RPMI8226 (cell line): Measurements from ENCODE around the gene FN3K.

Source experiments
- DNase-seq: peaks from one replicate; pipeline ENCODE4 v3.0.0-alpha.2; 2015

FN3K gene

DNA sequence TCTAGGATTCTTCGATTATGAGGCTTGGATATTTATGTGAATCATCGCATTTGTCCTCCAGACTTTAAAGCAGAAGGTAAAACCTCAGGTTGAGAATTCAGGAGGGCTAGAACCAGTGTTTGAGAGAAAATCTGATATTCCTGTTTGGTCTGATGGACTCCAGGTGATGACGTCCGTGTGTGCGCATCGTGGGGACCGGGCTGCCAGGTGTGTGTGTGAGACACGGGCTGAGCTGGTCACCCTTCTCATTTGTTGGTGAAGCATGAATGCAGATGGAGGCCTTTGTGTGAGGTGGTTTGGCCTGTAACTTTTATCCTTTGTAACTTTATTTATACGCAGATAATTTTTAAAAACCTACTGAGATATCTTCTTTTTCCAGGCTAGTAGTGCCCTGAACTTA lies 61.6 kb downstream of the FN3K start:
- no peak for DNase-seq

DNA sequence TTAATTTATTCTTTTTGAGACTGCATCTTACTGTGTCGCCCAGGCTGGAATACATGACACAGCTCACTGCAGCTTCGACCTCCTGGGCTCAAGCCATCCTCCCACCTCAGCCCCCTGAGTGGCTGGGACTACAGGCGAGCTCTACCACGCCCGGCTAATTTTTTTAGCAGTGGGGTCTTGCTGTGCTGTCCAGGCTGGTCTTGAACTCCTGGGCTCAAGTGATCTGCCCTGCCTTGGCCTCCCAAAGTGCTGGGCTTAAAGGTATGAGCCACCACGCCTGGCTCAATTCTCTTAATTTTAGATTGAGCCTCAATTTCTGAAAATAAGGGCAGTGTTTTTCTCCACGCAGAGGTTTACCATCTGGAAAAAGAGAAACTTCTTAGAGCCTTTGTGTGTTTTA lies 63.3 kb downstream of the FN3K start:
- no peak for DNase-seq

DNA sequence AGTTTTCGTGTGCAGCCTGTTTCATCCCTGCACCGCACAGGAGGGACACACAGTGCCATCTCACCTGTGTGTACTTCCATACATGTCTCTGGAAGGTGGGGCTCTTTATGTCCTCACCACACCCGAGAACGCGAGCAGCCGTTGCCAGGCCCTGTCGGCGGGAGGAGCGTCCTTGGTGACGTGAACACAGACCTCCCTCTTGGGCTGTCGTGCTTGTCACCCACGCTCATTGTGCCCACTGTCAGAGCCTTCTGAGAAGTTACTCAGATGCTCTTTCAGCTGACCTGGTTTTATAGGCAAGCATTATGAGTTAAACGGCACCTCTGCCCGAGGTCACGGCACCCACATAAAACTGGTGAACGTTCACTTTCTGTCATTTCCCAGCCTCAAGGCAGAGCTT lies 64.2 kb downstream of the FN3K start:
- DNase-seq: no peak
